Neural progenitor cell (in vitro differentiated cells): ENCODE measurements around the gene WDR36.

ENCODE experiments used
- EZH2 ChIP-seq: fragments of 200-600 bp; sonication (generic); IDR thresholded peaks from 2 replicates; pipeline ENCODE4 v1.6.1; 2017; ENCODE audit warnings: antibody characterized with exemption, mild to moderate bottlenecking, moderate library complexity
- EZH2phosphoT487 ChIP-seq: fragments of 200-600 bp; sonication (generic); IDR thresholded peaks from 2 replicates; pipeline ENCODE4 v1.6.1; 2017; ENCODE audit warnings: antibody characterized with exemption
- TF ChIP-seq, protein P1 (sequence below): fragments of 200-600 bp; sonication (generic); IDR thresholded peaks from 2 replicates; pipeline ENCODE4 v1.5.1; 2017; ENCODE audit warnings: antibody characterized with exemption, mild to moderate bottlenecking

DNA sequence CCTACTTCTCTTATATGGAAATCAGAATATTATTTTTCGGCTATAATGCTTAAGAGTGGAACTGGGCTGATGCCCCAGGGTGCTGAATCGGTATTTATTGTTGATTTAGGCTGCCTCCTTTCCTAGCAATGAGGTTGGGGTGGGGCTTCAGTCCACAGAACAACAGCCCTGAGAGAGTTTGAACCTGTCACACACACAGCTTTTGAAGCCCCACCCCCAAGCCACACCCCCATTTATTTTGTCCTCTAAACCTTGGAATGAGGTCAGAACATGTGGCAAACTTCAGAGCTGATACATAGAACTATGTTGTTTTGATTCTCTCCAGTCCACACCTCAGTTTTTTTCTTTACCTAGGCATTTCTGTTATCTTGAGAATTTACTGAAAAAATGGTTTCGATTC, 80.4 kb downstream of the WDR36 start:
- TF ChIP-seq, protein P1, sequence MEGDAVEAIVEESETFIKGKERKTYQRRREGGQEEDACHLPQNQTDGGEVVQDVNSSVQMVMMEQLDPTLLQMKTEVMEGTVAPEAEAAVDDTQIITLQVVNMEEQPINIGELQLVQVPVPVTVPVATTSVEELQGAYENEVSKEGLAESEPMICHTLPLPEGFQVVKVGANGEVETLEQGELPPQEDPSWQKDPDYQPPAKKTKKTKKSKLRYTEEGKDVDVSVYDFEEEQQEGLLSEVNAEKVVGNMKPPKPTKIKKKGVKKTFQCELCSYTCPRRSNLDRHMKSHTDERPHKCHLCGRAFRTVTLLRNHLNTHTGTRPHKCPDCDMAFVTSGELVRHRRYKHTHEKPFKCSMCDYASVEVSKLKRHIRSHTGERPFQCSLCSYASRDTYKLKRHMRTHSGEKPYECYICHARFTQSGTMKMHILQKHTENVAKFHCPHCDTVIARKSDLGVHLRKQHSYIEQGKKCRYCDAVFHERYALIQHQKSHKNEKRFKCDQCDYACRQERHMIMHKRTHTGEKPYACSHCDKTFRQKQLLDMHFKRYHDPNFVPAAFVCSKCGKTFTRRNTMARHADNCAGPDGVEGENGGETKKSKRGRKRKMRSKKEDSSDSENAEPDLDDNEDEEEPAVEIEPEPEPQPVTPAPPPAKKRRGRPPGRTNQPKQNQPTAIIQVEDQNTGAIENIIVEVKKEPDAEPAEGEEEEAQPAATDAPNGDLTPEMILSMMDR: no peak
- TF ChIP-seq EZH2phosphoT487 (no peak), EZH2 (no peak)
